ENCODE data around the gene CFAP45.

CFAP45 gene

DNA sequence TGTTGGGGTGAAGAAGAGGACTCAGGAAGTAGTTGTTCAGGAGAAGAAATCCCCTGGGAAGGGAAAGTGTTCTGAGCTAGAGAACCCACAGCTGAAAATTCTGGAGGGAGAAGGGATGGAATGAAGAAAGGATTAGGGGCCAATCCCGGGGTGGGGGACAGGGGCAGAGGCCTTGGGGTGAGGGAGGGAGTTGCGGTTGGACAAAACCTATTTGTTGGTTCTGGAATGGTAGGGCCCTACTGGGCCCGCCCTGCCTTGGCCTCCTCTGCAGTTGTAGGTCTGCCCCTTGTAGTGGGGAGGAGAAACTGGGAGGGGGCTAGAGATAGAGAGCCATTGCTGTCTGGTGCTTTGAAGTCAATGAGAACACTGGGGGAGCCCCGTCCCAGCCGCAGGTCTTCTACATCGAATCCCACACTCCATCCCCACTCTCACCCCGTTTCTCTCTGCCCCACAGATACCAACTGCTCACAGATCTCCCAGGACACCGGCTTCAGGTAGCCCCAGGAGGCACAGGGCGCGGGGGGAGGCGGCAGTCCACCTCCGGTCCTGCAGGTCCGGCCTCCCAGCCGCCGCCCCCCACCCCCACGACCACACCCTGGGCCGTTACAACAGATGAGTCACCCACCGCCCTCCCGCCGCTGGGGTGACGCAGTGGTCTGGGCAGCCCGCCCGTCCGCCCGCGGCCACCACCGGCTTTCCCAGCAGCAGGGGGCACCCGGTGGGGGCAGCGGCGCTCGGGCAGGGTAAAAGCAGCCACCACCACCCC is 24.2 kb upstream of the CFAP45 start:
- no peak for DNase-seq (ENCODE audit: low spot score)
- Histone ChIP-seq H3K4me1 (ENCODE audit: control insufficient read depth in 2 of 2, insufficient read depth in 1 of 2, low read depth in 1 of 2, low read length in 2 of 2) (peaks cover 20% of the 10 kb centered on the region in 2 donors), H2BK15ac (ENCODE audit: low read length) (peak overlapping the region; percentile 15), H2BK120ac (ENCODE audit: low read depth, low read length) (peak overlapping the region; percentile 74), H3K79me1 (ENCODE audit: low read depth, low read length) (peaks cover 3% of the 10 kb centered on the region), H3K27me3 (ENCODE audit: control insufficient read depth in 3 of 3, insufficient read depth in 3 of 3, low read depth in 1 of 3, low read length in 3 of 3) (peaks cover 0 to 13% (median 3%) of the 10 kb centered on the region in 3 experiments), H3K4me2 (ENCODE audit: insufficient read depth, low read length, poor library complexity, severe bottlenecking) (peak overlapping the region; percentile 78), H3K27ac (replicated peaks; ENCODE audit: low read length) (no peak overlapping the region), H3K9ac (ENCODE audit: low read depth, low read length, poor library complexity) (no peak overlapping the region), H2BK5ac (ENCODE audit: low read length) (no peak overlapping the region), H4K8ac (ENCODE audit: low read depth, low read length) (no peak overlapping the region), H3K14ac (ENCODE audit: low read length) (peak overlapping the region; percentile 90), H2AK5ac (ENCODE audit: low read depth, low read length) (peak overlapping the region; percentile 81), H3K18ac (ENCODE audit: low read length) (peak overlapping the region; percentile 50), H3K4ac (ENCODE audit: low read length) (no peak overlapping the region), H4K91ac (ENCODE audit: low read depth, low read length, poor library complexity) (no peak overlapping the region), H2BK12ac (ENCODE audit: low read length) (no peak overlapping the region), H3K23ac (ENCODE audit: low read depth, low read length, poor library complexity) (peak overlapping the region; percentile 90), H3K36me3 (replicated peaks in 1 of 2; ENCODE audit: control insufficient read depth in 2 of 2, insufficient read depth in 2 of 2, low read length in 2 of 2) (peaks cover 12% of the 10 kb centered on the region in 2 donors), H2AFZ (ENCODE audit: low read length) (peak overlapping the region; percentile 92), H3K4me3 (ENCODE audit: low read length in 2 of 2) (peak overlapping the region in 1 of 2 donors; percentile 77), H3K9me3 (replicated peaks in 1 of 2; ENCODE audit: control insufficient read depth in 2 of 2, insufficient read depth in 1 of 2, low read depth in 1 of 2, low read length in 2 of 2) (no peaks in the 10 kb centered on the region)
- WGBS, 2 donors (ENCODE audit: extremely low coverage in 2 of 2, insufficient read length in 2 of 2, insufficient replicate concordance in 1 of 2) = no CpG with 5 or more reads among the region's 31 CpGs

DNA sequence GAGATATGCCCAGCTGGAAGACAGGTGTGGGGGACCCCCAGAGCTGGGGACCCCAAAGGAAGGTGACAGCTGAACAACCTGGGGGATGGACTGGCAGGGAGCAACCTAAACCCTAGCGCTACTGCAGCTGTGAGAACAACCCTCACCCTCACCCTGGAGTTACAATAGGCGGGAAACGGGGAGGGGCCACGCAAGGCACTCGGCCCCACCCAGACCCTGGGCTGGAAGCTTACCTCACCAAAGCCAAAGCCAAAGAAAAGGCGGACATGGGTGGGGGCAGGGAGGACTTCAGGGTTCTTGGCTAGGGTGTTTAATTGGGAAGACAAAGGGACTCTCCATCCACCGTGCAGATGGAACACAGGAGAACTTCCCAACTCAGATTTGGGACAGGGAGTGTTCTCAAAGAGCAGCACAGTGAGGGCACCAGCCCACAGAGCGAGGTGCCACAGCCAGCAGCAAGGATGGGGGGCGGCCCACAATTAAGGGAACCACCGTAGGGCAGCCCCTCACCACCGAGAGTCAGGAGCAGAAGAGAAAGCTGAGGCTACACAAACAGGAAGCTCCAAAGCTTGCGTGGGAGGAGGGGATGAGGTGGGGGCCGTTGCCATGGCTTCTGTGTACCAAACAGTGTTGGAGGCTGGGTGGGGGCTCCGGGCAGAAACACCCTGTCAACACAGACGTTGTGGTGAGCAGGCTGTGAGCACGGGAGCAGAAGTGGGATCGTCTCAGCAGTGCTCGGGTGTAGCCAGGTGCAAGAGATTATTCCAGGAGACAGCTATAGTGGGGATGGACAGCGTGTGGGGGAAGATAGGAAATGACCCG is 23.4 kb upstream of the CFAP45 start:
- no peak overlapping the region for H2BK12ac ChIP-seq (ENCODE audit: low read length)
- H3K23ac ChIP-seq (ENCODE audit: low read depth, low read length, poor library complexity) = peak overlapping the region; percentile 50
- no peak overlapping the region for H4K91ac ChIP-seq (ENCODE audit: low read depth, low read length, poor library complexity)
- H3K18ac ChIP-seq (ENCODE audit: low read length) = peak overlapping the region; percentile 32
- no peak overlapping the region for H2BK15ac ChIP-seq (ENCODE audit: low read length)
- no peak for DNase-seq (ENCODE audit: low spot score)
- H3K4me2 ChIP-seq (ENCODE audit: insufficient read depth, low read length, poor library complexity, severe bottlenecking) = peak overlapping the region; percentile 21
- H3K4ac ChIP-seq (ENCODE audit: low read length) = no peak overlapping the region
- no peak overlapping the region for H2BK120ac ChIP-seq (ENCODE audit: low read depth, low read length)
- peak overlapping the region; percentile 55 for H2AFZ ChIP-seq (ENCODE audit: low read length)
- H3K9me3 ChIP-seq (replicated peaks in 1 of 2; ENCODE audit: control insufficient read depth in 2 of 2, insufficient read depth in 1 of 2, low read depth in 1 of 2, low read length in 2 of 2) = no peaks in the 10 kb centered on the region
- H2BK5ac ChIP-seq (ENCODE audit: low read length) = no peak overlapping the region
- peaks cover 20% of the 10 kb centered on the region in 2 donors for H3K4me1 ChIP-seq (ENCODE audit: control insufficient read depth in 2 of 2, insufficient read depth in 1 of 2, low read depth in 1 of 2, low read length in 2 of 2)
- peak overlapping the region; percentile 92 for H2AK5ac ChIP-seq (ENCODE audit: low read depth, low read length)
- peaks cover 3% of the 10 kb centered on the region for H3K79me1 ChIP-seq (ENCODE audit: low read depth, low read length)
- peak overlapping the region; percentile 73 for H3K9ac ChIP-seq (ENCODE audit: low read depth, low read length, poor library complexity)
- peaks cover 0 to 13% (median 3%) of the 10 kb centered on the region in 3 experiments for H3K27me3 ChIP-seq (ENCODE audit: control insufficient read depth in 3 of 3, insufficient read depth in 3 of 3, low read depth in 1 of 3, low read length in 3 of 3)
- no peak overlapping the region for H3K27ac ChIP-seq (replicated peaks; ENCODE audit: low read length)
- H4K8ac ChIP-seq (ENCODE audit: low read depth, low read length) = no peak overlapping the region
- WGBS, 2 donors (ENCODE audit: extremely low coverage in 2 of 2, insufficient read length in 2 of 2, insufficient replicate concordance in 1 of 2) = no CpG with 5 or more reads among the region's 20 CpGs
- no peak overlapping the region for H3K4me3 ChIP-seq (ENCODE audit: low read length in 2 of 2)
- no peak overlapping the region for H3K14ac ChIP-seq (ENCODE audit: low read length)
- H3K36me3 ChIP-seq (replicated peaks in 1 of 2; ENCODE audit: control insufficient read depth in 2 of 2, insufficient read depth in 2 of 2, low read length in 2 of 2) = peaks cover 7 to 8% of the 10 kb centered on the region in 2 donors

DNA sequence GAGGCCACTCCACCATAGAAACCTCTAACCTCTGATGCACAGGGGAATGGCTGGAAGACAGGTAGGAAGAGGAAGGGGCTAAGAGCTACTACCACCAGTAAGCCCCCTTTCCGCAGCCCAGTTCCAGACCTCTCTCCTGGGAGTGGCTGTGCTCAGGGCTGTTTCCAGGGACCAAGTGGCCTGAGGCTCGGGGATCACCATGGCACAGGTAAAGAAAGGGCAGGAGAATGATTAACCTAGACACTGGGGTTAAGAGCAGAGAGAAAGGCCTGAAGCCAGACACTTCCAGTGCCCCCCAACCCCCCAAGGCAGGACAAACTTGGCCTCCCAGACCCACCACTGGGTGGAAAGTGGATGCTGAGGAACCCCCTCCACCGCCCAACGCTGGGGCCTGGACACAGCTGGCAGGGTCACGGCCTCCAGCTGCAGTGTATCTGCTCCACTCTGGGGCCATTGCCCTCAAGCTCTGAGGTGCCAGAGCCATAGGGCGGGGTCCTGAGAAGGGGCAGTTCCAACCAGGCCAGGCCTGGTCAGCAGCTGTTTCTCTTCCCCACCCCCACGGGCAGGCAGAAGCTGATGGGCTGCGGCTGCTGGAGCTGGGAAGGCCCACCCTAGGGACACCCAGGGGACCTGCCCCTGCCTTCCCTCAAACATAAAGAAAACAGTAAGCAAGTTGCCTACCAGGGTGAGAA is 22.7 kb upstream of the CFAP45 start:
- Histone ChIP-seq H3K4me2 (ENCODE audit: insufficient read depth, low read length, poor library complexity, severe bottlenecking) (no peak overlapping the region), H3K79me1 (ENCODE audit: low read depth, low read length) (peaks cover 3% of the 10 kb centered on the region), H3K23ac (ENCODE audit: low read depth, low read length, poor library complexity) (peak overlapping the region; percentile 50), H3K36me3 (replicated peaks in 1 of 2; ENCODE audit: control insufficient read depth in 2 of 2, insufficient read depth in 2 of 2, low read length in 2 of 2) (peaks cover 6 to 7% of the 10 kb centered on the region in 2 donors), H3K18ac (ENCODE audit: low read length) (peak overlapping the region; percentile 13), H3K27me3 (ENCODE audit: control insufficient read depth in 3 of 3, insufficient read depth in 3 of 3, low read depth in 1 of 3, low read length in 3 of 3) (peaks cover 0 to 13% (median 3%) of the 10 kb centered on the region in 3 experiments), H3K9me3 (replicated peaks in 1 of 2; ENCODE audit: control insufficient read depth in 2 of 2, insufficient read depth in 1 of 2, low read depth in 1 of 2, low read length in 2 of 2) (no peaks in the 10 kb centered on the region), H4K91ac (ENCODE audit: low read depth, low read length, poor library complexity) (no peak overlapping the region), H2BK15ac (ENCODE audit: low read length) (no peak overlapping the region), H2AK5ac (ENCODE audit: low read depth, low read length) (peak overlapping the region; percentile 92), H3K4me1 (ENCODE audit: control insufficient read depth in 2 of 2, insufficient read depth in 1 of 2, low read depth in 1 of 2, low read length in 2 of 2) (peaks cover 20 to 22% of the 10 kb centered on the region in 2 donors), H4K8ac (ENCODE audit: low read depth, low read length) (no peak overlapping the region), H2BK5ac (ENCODE audit: low read length) (no peak overlapping the region), H2BK12ac (ENCODE audit: low read length) (no peak overlapping the region), H2AFZ (ENCODE audit: low read length) (no peak overlapping the region), H3K9ac (ENCODE audit: low read depth, low read length, poor library complexity) (no peak overlapping the region), H3K4ac (ENCODE audit: low read length) (no peak overlapping the region), H3K4me3 (ENCODE audit: low read length in 2 of 2) (no peak overlapping the region), H3K27ac (replicated peaks; ENCODE audit: low read length) (no peak overlapping the region), H3K14ac (ENCODE audit: low read length) (peak overlapping the region; percentile 75), H2BK120ac (ENCODE audit: low read depth, low read length) (no peak overlapping the region)
- no peak for DNase-seq (ENCODE audit: low spot score)
- WGBS, 2 donors (ENCODE audit: extremely low coverage in 2 of 2, insufficient read length in 2 of 2, insufficient replicate concordance in 1 of 2) = no CpG with 5 or more reads among the region's 8 CpGs
